T47D (cell line): ENCODE data around the gene ZNF853.

Experiments used
- DNase-seq, 2 experiments: peaks; one replicate each; pipeline versions ENCODE4 v3.0.0 to v3.0.0-alpha.2; 2011 to 2012; ENCODE audit warnings: low read depth in 1 of 2, low spot score in 1 of 2
- JUND ChIP-seq: IDR thresholded peaks from 2 replicates; pipeline ENCODE4 v1.6.1; 2012; ENCODE audit warnings: low read depth
- in situ Hi-C: cut with HindIII; loops from 2 replicates; pipeline ENCODE4 v1.10.0; 2016; ENCODE audit warnings: low sequenced_read_pairs, low pct_unique_long_range_greater_than_20kb

ZNF853 gene

GRCh38 chr7:6644728-6645127 is 29.3 kb downstream of the ZNF853 start:
- DNase-seq: no peak
- in situ Hi-C loops: no loop called here
- no peak for TF ChIP-seq JUND

GRCh38 chr7:6646465-6646864 is 31.1 kb downstream of the ZNF853 start:
- in situ Hi-C loops: no loop called here
- no peak for TF ChIP-seq JUND
- no peak for DNase-seq

GRCh38 chr7:6647080-6647479 is 31.7 kb downstream of the ZNF853 start:
- no peak for DNase-seq
- TF ChIP-seq JUND: no peak
- in situ Hi-C loops: no loop called here

GRCh38 chr7:6647541-6647940 is 32.1 kb downstream of the ZNF853 start:
- DNase-seq: no peak
- in situ Hi-C loops: no loop called here
- TF ChIP-seq JUND: no peak

- no peak for TF ChIP-seq JUND
- DNase-seq: no peak
- in situ Hi-C loops: no loop called here
These were observed 32.8 kb downstream of the ZNF853 start for GRCh38 chr7:6648066-6648814.

- in situ Hi-C loops: no loop called here
- DNase-seq: no peak
- no peak for TF ChIP-seq JUND
These were observed 33.4 kb downstream of the ZNF853 start for GRCh38 chr7:6648815-6649104.

GRCh38 chr7:6649241-6649961 is 34.0 kb downstream of the ZNF853 start:
- no peak for TF ChIP-seq JUND
- in situ Hi-C loops: no loop called here
- DNase-seq: no peak

GRCh38 chr7:6650086-6650485 is 34.7 kb downstream of the ZNF853 start:
- in situ Hi-C loops: no loop called here
- no peak for DNase-seq
- no peak for TF ChIP-seq JUND

GRCh38 chr7:6650521-6651011 is 35.2 kb downstream of the ZNF853 start:
- TF ChIP-seq JUND: no peak
- in situ Hi-C loops: no loop called here
- no peak for DNase-seq

GRCh38 chr7:6651851-6652445 is 36.5 kb downstream of the ZNF853 start:
- in situ Hi-C loops: no loop called here
- no peak for DNase-seq
- TF ChIP-seq JUND: no peak

GRCh38 chr7:6652446-6653011 is 37.1 kb downstream of the ZNF853 start:
- no peak for DNase-seq
- no peak for TF ChIP-seq JUND
- in situ Hi-C loops: no loop called here

- DNase-seq: no peak
- in situ Hi-C loops: no loop called here
- TF ChIP-seq JUND: no peak
These were observed 37.9 kb downstream of the ZNF853 start for GRCh38 chr7:6653071-6654003.
